HepG2 (cell line): ENCODE measurements around the gene SIGLEC15.

Experiments used
- HOXA3 ChIP-seq: sonication (generic); formaldehyde crosslinking; IDR thresholded peaks from 2 replicates; pipeline ENCODE4 v1.5.0; 2020; ENCODE audit warnings: missing genetic modification reagents
- MYNN ChIP-seq: sonication (generic); formaldehyde crosslinking; IDR thresholded peaks from 2 replicates; pipeline ENCODE4 v1.4.0; 2020; ENCODE audit warnings: mild to moderate bottlenecking, low read depth, missing genetic modification reagents
- YY1 ChIP-seq: IDR thresholded peaks from 2 replicates; pipeline ENCODE4 v1.6.1; 2011; ENCODE audit warnings: low read length, low read depth, moderate library complexity, mild to moderate bottlenecking; ENCODE audit not compliant: insufficient read depth, insufficient replicate concordance
- TF ChIP-seq, protein P1 (sequence below): sonication (generic); formaldehyde crosslinking; IDR thresholded peaks from 2 replicates; pipeline ENCODE4 v1.5.0; 2020; ENCODE audit warnings: mild to moderate bottlenecking, missing genetic modification reagents, moderate library complexity

DNA sequence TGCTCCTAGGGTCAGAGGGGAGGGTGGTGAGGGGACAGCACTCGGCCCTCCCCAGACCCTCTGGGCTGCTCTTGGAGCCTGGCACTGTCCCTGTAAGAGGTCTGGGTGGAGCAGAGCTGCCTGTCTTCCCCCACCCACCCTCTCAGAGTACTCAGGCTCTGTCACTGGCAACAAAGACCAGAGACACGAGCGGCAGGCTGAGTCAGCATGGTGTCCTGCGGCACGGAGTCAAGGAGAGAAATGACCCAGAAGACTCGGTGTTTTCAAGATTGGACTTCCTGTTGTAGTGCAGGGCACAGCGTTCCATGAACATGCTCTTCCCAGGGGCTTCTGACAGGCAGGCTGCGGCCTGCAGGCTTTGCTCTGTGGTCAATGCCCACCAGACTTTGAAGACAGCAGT is 19.9 kb downstream of the SIGLEC15 start:
- TF ChIP-seq, protein P1, sequence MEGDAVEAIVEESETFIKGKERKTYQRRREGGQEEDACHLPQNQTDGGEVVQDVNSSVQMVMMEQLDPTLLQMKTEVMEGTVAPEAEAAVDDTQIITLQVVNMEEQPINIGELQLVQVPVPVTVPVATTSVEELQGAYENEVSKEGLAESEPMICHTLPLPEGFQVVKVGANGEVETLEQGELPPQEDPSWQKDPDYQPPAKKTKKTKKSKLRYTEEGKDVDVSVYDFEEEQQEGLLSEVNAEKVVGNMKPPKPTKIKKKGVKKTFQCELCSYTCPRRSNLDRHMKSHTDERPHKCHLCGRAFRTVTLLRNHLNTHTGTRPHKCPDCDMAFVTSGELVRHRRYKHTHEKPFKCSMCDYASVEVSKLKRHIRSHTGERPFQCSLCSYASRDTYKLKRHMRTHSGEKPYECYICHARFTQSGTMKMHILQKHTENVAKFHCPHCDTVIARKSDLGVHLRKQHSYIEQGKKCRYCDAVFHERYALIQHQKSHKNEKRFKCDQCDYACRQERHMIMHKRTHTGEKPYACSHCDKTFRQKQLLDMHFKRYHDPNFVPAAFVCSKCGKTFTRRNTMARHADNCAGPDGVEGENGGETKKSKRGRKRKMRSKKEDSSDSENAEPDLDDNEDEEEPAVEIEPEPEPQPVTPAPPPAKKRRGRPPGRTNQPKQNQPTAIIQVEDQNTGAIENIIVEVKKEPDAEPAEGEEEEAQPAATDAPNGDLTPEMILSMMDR (CRISPR knock-in tag), result no peak
- TF ChIP-seq MYNN (CRISPR knock-in tag) (no peak), YY1 (no peak), HOXA3 (CRISPR knock-in tag) (no peak)
